Activated naive CD4-positive, alpha-beta T cell treated with anti-CD3 and anti-CD28 coated beads, Interleukin-2, amount 10 ng/mL, durations not matched to agents 7 days and 5 days (primary cell): Measurements from ENCODE around the gene KLK4.
A peak's percentile ranks its signal among the peaks of the same experiment; 100 is the strongest.
"Not testable (repeated sequence)": the region's sequence is repeated elsewhere in the genome, so short reads cannot be mapped to it uniquely, and the experiment has no call there.

ENCODE experiments used
- CTCF ChIA-PET: fragments of 350-600 bp; sonication (Branson Sonifier 250); formaldehyde crosslinking; loops from one replicate; lab custom pipeline; 2021; ENCODE audit warnings: antibody characterized with exemption; lab: Charles Lee
- DNase-seq: peaks from one replicate; pipeline ENCODE4 v3.0.0-alpha.2; 2020
- H3K27ac Mint-ChIP-seq: one replicate; pipeline ENCODE4 v1.8.0; 2021; ENCODE audit warnings: mild to moderate bottlenecking, moderate library complexity, mixed read lengths
- H3K27me3 Mint-ChIP-seq: one replicate; pipeline ENCODE4 v1.8.0; 2021; ENCODE audit warnings: mild to moderate bottlenecking, mixed read lengths
- H3K36me3 Mint-ChIP-seq: one replicate; pipeline ENCODE4 v1.8.0; 2021; ENCODE audit warnings: mixed read lengths
- H3K4me1 Mint-ChIP-seq: one replicate; pipeline ENCODE4 v1.8.0; 2021; ENCODE audit warnings: mixed read lengths
- H3K4me3 Mint-ChIP-seq: one replicate; pipeline ENCODE4 v1.8.0; 2021; ENCODE audit warnings: mild to moderate bottlenecking, moderate library complexity, mixed read lengths
- H3K9me3 Mint-ChIP-seq: one replicate; pipeline ENCODE4 v1.8.0; 2021; ENCODE audit warnings: mixed read lengths

The KLK4 gene

DNA sequence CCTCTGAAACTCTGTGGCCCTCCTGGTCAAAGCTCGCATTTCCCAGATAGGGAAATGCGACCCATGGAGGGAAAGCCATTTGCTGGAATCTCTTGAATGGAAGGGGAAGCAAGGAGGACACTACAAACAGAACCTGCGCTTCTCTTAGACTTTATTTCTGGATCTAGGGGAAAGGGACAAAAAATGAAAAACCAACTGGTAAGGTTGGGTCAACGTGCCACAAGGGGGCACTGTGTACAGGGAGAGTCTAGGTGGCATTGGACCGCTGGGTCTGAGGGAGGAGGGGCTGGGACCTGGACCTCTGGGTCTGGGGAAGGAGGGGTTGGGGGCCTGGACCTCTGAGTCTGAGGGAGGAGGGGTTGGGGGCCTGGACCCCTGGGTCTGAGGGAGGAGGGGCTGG lies 5.0 kb downstream of the KLK4 start:
- no peaks in the 10 kb centered on the region for H3K36me3 Mint-ChIP-seq
- H3K4me3 Mint-ChIP-seq: no peak overlapping the region
- H3K9me3 Mint-ChIP-seq: no peaks in the 10 kb centered on the region
- peaks cover 18% of the 10 kb centered on the region for H3K27me3 Mint-ChIP-seq
- no peak overlapping the region for H3K27ac Mint-ChIP-seq
- peak; percentile 54 for DNase-seq
- CTCF ChIA-PET: interaction anchor here (0.7 to 1.5 kb wide), 3 partner anchors 16 to 281 kb away, joined by 3 to 10 read pairs (median 3); no protein-coding TSS in a partner anchor
- H3K4me1 Mint-ChIP-seq: peaks cover 3% of the 10 kb centered on the region

DNA sequence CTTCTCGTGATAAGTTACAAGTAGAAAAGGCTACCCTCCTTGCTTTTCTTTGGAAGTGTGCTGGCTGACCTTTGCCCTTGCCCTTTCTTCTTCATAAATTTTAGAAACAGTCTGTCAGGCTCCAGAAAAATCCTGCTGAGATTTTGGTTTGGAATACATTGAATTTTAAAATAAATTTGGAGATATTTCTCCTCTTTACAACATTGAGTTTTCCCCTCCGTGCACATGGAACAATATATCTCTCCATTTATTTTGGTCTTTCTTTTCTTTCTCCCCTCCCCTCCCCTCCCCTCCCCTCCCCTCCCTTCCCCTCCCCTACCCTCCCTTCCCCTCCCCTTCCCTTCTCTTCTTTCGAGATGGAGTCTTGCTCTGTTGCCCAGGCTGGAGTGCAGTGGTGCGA lies 8.6 kb downstream of the KLK4 start:
- no peak overlapping the region for H3K27ac Mint-ChIP-seq
- CTCF ChIA-PET: no interaction called here
- H3K4me3 Mint-ChIP-seq: no peak overlapping the region
- H3K36me3 Mint-ChIP-seq: no peaks in the 10 kb centered on the region
- no peaks in the 10 kb centered on the region for H3K9me3 Mint-ChIP-seq
- DNase-seq: no peak
- H3K4me1 Mint-ChIP-seq: no peaks in the 10 kb centered on the region
- peaks cover 31% of the 10 kb centered on the region for H3K27me3 Mint-ChIP-seq

DNA sequence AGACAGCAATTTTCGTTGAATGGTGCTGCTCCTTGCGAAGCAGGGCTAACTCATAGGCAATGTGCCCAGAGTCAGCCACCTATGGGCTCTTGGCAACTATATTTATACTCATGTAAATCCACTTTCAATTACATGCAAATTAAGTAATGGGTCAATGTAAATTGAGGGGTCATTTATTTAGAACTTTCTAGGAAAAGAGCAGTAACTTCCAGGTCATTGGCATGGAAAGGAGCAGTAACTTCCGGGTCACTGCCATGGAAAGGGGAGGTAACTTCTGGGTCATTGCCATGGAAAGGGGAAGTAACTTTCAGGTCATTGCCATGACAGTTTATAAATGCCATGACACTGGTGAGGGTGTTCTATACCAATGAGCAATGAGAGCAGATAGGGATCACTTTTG lies 11.6 kb downstream of the KLK4 start:
- Mint-ChIP-seq H3K27ac (no peak overlapping the region), H3K4me1 (no peaks in the 10 kb centered on the region), H3K27me3 (peaks cover 25% of the 10 kb centered on the region), H3K4me3 (no peak overlapping the region), H3K9me3 (peaks cover 10% of the 10 kb centered on the region), H3K36me3 (no peaks in the 10 kb centered on the region)
- CTCF ChIA-PET: no interaction called here
- no peak for DNase-seq

DNA sequence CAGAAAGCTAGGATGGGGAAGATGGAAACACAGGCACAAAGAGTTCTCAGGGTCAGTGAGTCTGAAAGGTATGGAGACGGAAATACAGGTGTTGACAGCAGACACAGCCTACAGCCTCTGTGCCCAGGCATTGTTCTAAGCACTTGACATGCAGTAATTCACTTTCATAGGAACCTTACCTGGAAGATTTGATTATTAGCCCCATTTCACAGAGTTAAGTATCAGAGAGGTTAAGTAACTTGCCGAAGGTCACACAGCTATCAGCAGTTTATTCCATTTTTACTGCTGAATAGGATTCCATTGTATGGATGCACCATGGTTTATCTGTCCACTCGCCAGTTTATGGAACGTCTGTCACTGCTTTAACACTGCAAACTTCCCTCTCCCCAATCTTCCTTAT lies 13.2 kb downstream of the KLK4 start:
- Mint-ChIP-seq H3K4me1 (no peaks in the 10 kb centered on the region), H3K27ac (no peak overlapping the region), H3K4me3 (no peak overlapping the region), H3K36me3 (no peaks in the 10 kb centered on the region), H3K27me3 (peaks cover 28% of the 10 kb centered on the region), H3K9me3 (peaks cover 18% of the 10 kb centered on the region)
- CTCF ChIA-PET: no interaction called here
- no peak for DNase-seq

DNA sequence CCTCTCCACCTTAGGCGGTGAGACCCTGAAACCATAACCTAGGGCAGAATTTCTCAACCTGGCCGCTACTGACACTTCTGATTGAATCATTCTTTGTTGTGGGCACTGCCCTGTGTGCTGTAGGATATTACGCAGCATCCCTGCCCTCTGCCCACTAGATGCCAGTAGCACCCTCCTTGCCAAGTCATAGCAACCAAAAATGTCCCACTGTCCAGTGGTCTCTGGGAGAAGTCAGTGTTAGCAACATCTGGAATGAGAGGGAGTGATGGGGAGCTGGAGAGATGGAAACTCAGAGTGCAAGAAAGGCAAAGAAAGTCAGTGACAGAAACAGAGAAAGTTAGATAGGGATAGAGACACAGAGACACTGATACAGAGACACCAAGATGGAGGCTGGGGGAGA lies 13.6 kb downstream of the KLK4 start:
- Mint-ChIP-seq H3K4me3 (no peak overlapping the region), H3K9me3 (peaks cover 18% of the 10 kb centered on the region), H3K36me3 (no peaks in the 10 kb centered on the region), H3K4me1 (no peaks in the 10 kb centered on the region), H3K27me3 (peaks cover 25% of the 10 kb centered on the region), H3K27ac (no peak overlapping the region)
- DNase-seq: no peak
- CTCF ChIA-PET: no interaction called here

DNA sequence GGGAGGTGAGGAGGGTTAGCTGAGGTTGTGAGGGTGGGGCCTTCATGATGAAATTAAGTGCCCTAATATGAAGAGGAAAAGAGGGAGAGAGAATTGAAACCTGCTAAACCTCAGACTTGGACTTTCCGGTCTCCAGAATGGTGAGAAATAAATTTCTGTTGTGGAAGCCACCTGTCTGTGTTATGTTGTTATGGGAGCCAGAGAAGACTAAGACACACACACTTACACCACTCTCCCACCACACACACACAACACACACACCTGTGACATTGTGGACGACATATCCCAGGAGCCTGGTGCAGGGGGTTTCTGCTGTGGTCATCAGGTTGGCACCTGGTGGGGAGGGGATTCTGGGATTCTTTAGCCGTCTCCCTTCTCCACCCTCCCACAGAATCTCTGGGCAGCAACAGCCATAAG lies 14.0 kb downstream of the KLK4 start:
- CTCF ChIA-PET: no interaction called here
- H3K9me3 Mint-ChIP-seq: peaks cover 18% of the 10 kb centered on the region

DNA sequence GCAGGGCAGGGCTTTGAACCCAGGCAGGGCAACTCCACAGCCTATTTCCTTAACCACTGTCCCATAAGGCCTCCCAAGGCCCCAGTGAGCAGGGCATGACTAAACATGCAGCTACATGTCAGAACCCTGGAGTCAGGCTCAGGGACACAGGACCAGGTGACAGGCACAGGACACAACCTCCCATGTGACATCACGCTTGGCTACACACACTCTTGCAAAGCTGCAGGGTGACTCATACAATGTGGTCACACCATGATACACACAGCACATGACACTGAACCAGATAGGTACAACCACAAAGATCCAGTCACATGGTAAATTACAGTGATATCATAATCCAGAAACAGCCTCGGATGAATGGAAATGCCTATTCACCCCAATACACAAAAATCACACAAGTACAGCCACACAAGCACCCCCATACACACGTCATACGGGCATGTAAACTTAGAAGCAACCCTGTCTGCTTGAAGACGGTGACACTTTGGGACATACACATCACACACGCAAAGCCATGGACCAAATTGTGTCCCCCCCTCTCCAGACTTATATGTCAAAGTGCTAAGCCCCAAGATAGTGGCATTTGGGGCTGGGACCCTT lies 14.5 kb downstream of the KLK4 start:
- no peak overlapping the region for H3K4me3 Mint-ChIP-seq
- H3K4me1 Mint-ChIP-seq: no peaks in the 10 kb centered on the region
- no peak for DNase-seq

More for the DNA sequence above, 14.0 kb downstream of the KLK4 start:
- H3K4me3 Mint-ChIP-seq: no peak overlapping the region
- H3K27me3 Mint-ChIP-seq: peaks cover 29% of the 10 kb centered on the region
- peak overlapping the region; percentile 52 for H3K27ac Mint-ChIP-seq
- H3K36me3 Mint-ChIP-seq: no peaks in the 10 kb centered on the region
- no peak for DNase-seq
- H3K4me1 Mint-ChIP-seq: no peaks in the 10 kb centered on the region

DNA sequence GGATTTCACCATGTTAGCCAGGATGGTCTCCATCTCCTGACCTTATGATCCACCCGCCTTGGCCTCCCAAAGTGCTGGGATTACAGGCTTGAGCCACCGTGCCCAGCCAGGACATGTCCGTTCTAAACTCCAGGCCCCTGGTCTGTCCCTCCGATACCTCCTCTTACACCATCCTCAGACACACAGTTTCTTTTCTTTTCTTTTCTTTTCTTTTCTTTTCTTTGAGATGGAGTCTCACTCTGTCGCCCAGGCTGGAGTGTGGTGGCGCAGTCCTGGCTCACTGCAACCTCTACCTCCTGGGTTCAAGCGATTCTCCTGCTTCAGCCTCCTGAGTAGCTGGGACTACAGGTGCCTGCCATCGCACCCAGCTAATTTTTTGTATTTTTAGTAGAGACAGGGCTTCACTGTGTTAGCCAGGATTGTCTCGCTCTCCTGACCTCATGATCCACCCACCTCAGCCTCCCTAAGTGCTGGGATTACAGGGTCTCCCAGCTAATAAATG lies 15.1 kb downstream of the KLK4 start:
- H3K27ac Mint-ChIP-seq, H3K36me3 Mint-ChIP-seq, H3K4me1 Mint-ChIP-seq, H3K4me3 Mint-ChIP-seq, DNase-seq, CTCF ChIA-PET: not testable (repeated sequence)
- Mint-ChIP-seq H3K27me3 (peaks cover 29% of the 10 kb centered on the region), H3K9me3 (peaks cover 18% of the 10 kb centered on the region)

More for the DNA sequence above, 14.5 kb downstream of the KLK4 start:
- Mint-ChIP-seq H3K27ac (peak overlapping the region; percentile 52), H3K27me3 (peaks cover 29% of the 10 kb centered on the region), H3K36me3 (no peaks in the 10 kb centered on the region), H3K9me3 (peaks cover 18% of the 10 kb centered on the region)
- CTCF ChIA-PET: no interaction called here

DNA sequence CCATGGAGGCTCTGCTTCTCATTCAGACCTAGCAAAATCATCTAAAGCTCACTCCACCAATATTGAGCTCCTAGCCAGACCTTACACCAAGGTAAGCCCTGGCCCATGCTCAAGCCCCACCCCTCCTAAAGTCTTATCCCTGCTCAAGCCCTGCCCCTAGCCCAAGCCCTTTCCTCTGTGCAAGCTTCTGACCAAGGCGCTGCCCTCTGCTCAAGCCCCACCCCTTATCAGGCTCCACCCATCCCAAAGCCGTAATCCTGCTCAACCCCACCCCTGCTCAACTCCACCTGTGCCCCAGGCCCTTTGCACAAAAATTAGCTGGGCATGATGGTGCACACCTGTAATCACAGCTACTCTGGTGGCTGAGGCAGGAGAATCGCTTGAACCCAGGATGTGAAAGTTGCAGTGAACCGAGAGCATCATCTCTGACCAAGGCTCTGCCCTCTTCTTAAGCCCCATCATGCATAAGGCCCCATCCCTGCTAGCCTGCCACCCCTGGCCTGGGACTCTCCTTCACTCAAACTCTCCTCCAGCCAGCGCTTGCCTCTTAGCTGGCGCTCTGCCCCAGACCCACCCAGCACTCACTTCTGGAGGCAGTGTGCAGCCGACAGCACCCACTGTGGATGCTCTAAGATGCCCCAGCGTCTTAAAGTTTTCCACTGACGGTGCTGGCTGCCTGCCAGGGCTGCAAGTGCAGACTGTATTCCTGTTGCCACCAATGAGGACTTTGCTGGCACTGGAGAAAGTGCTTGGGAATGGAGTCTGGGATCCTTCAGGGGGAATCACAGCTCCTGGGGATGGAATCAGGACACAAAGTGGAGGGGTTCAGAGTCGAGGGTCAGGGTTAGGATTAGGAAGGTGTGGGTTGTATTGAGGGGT lies 16.5 kb downstream of the KLK4 start:
- no peak overlapping the region for H3K27ac Mint-ChIP-seq

DNA sequence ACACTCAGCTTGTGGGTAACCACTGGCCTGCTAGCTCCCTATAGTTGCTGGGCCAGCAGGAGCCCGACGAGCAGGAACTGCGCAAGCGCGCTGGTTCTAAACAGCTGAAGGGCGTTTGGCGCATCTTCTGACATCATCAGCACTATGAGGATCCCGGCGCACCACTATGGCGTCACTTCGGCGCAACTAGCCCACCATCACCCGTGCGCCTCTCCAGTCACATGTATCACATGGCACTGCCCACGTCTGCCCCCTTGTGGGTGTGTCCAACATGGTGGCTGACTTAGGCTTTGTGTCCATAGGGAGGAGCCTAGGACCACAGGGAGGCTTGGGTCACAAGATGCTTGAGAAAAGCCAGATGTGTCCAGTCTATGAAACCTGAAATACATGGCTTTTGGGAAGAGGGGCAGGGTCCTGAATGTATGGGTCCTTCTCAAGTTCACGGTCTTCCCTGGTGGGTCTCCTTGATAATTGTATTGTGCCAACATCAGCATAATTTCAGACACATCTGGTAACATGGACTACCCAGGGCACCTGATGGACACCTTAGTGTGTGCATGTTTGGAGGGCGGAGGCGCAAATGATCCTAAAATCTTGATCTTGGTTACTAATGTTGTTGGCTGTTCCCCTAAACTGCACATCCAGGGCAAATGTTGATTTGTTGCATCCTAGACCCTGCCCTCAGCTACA lies 18.0 kb downstream of the KLK4 start:
- CTCF ChIA-PET: no interaction called here
- peaks cover 18% of the 10 kb centered on the region for H3K9me3 Mint-ChIP-seq
- no peaks in the 10 kb centered on the region for H3K4me1 Mint-ChIP-seq
- no peak for DNase-seq
- no peaks in the 10 kb centered on the region for H3K36me3 Mint-ChIP-seq
- peaks cover 24% of the 10 kb centered on the region for H3K27me3 Mint-ChIP-seq
- H3K4me3 Mint-ChIP-seq: no peak overlapping the region
- H3K27ac Mint-ChIP-seq: no peak overlapping the region

More for the DNA sequence above, 16.5 kb downstream of the KLK4 start:
- Mint-ChIP-seq H3K36me3 (no peaks in the 10 kb centered on the region), H3K4me3 (no peak overlapping the region), H3K27me3 (peaks cover 24% of the 10 kb centered on the region), H3K9me3 (peaks cover 18% of the 10 kb centered on the region), H3K4me1 (no peaks in the 10 kb centered on the region)
- CTCF ChIA-PET: no interaction called here
- DNase-seq: no peak

DNA sequence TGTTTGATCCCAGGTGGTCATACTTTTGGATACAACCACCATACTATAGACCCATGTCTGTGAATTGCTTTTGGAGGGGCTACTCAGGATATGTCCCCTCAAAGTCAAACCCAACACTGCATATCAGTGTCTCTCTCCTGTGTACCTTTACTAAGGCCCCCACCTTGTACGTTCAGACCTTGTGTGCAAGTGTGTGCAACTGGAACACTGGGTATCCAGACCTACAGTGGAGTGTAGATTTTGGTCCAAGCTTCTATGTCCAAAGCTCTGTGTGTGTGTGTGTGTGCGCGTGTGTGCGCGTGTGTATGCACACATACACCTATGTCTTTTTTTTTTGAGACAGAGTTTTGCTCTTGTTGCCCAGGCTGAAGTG lies 20.0 kb downstream of the KLK4 start:
- no peaks in the 10 kb centered on the region for H3K36me3 Mint-ChIP-seq
- CTCF ChIA-PET: no interaction called here

DNA sequence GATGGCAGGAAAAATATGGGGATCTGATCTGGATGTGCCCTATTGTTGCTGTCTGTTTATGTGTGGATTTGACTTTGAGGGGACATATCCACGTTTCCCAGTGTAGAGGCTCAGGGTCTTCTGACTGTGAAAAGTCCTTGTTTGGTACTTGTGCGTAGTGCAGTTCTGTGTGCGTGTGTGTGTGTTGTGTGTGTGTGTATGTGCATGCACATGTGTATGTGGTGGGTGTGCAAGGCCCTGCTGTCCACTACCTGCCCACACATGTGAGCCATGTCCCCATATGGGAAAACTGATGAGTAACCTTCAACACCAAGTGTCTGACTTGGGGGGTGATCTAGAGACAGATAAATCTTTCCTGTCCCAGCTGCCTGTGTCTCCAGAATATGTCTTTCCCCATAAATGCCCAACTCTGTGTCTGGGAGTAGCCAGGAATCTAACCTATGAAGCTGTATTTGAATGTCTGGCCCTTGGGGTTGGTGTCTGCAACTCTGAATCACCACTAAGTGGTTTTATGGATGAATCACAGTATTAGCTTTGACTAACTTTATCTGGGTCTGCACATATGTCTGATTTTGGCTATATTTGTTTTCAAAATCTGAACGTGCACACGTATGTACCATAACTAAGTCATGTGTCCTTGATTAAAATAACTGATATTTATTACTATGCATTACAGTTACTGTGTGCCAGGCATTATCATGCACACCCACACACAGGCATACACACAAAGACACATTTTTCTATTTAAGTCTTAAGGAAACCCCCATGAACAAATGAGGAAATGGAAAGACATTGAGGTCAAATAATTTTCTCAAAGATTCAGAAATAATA lies 20.6 kb downstream of the KLK4 start:
- H3K36me3 Mint-ChIP-seq: no peaks in the 10 kb centered on the region
- no peaks in the 10 kb centered on the region for H3K4me1 Mint-ChIP-seq
- CTCF ChIA-PET: no interaction called here
- DNase-seq: no peak
- no peak overlapping the region for H3K27ac Mint-ChIP-seq
- H3K9me3 Mint-ChIP-seq: peaks cover 18% of the 10 kb centered on the region
- H3K4me3 Mint-ChIP-seq: no peak overlapping the region
- H3K27me3 Mint-ChIP-seq: peaks cover 37% of the 10 kb centered on the region

More for the DNA sequence above, 20.0 kb downstream of the KLK4 start:
- Mint-ChIP-seq H3K9me3 (peaks cover 18% of the 10 kb centered on the region), H3K4me3 (no peak overlapping the region), H3K4me1 (no peaks in the 10 kb centered on the region), H3K27ac (no peak overlapping the region), H3K27me3 (peaks cover 37% of the 10 kb centered on the region)
- no peak for DNase-seq

DNA sequence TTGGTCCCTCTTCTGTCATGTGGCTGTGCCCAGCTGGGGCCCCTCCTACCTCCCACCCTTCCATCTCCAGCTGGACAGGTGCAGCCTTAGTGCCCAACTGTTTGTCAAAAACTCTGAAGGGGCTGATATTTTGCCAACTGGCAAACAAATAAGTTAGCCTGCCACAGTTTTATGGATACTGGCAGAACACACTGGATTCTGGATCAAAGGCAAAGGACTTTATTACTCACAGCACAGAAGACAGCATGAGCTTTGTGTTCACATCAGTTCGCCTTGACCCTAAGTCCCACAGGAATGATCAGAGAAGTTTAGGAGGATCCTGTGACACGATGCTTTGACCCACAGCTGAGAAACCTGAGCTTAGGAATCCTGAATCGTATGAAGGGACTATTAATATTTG lies 21.6 kb downstream of the KLK4 start:
- H3K27ac Mint-ChIP-seq: no peak overlapping the region
- peaks cover 9% of the 10 kb centered on the region for H3K9me3 Mint-ChIP-seq
- H3K4me3 Mint-ChIP-seq: no peak overlapping the region
- no peak for DNase-seq
- no peaks in the 10 kb centered on the region for H3K36me3 Mint-ChIP-seq
- H3K4me1 Mint-ChIP-seq: no peaks in the 10 kb centered on the region
- H3K27me3 Mint-ChIP-seq: peaks cover 30% of the 10 kb centered on the region
- CTCF ChIA-PET: no interaction called here

DNA sequence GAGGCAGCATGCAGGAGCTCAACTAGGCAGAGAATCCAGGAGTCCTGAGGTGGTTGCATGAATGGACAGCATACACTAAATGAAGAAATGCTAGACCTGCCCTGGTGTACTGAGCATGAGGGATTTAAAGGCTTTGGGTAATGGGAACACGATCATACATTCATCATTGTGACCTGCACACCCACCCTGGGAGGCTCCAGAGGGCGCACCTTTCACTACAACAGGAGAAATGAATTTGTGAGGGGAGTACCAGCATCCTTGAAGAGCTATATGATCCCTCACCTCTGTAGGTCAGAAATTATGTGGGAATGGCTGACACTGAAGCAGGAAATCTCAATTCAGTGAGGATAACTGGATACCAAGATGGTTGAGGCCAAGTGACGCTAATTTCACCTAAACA lies 29.0 kb downstream of the KLK4 start:
- no peak for DNase-seq
- Mint-ChIP-seq H3K36me3 (no peaks in the 10 kb centered on the region), H3K4me3 (no peak overlapping the region), H3K27me3 (peaks cover 11% of the 10 kb centered on the region), H3K27ac (no peak overlapping the region), H3K4me1 (no peaks in the 10 kb centered on the region), H3K9me3 (no peaks in the 10 kb centered on the region)
- CTCF ChIA-PET: interaction anchor here (1.0 kb wide), 1 partner anchor 40 kb away, joined by 3 read pairs; no protein-coding TSS in a partner anchor
